LNCAP (cell line): ENCODE results near the gene ZNF423.

Experiments used
- CTCF ChIP-seq: fragments of 450-650 bp; IDR thresholded peaks from 2 replicates; pipeline ENCODE4 v1.5.1; 2017; ENCODE audit warnings: mild to moderate bottlenecking

The ZNF423 gene

GRCh38 chr16:49747654-49748053 is 108.3 kb downstream of the ZNF423 start:
- TF ChIP-seq CTCF, result no peak

GRCh38 chr16:49746545-49746944 is 109.4 kb downstream of the ZNF423 start:
- no peak for TF ChIP-seq CTCF

- TF ChIP-seq CTCF, result no peak
Observed at GRCh38 chr16:49745311-49745747, 110.6 kb downstream of the ZNF423 start.

GRCh38 chr16:49744244-49745220 is 111.4 kb downstream of the ZNF423 start:
- no peak for TF ChIP-seq CTCF

GRCh38 chr16:49743658-49744057 is 112.3 kb downstream of the ZNF423 start:
- no peak for TF ChIP-seq CTCF

GRCh38 chr16:49743203-49743464 is 112.8 kb downstream of the ZNF423 start:
- TF ChIP-seq CTCF, result no peak

- TF ChIP-seq CTCF, result no peak
Observed at GRCh38 chr16:49742428-49743202, 113.3 kb downstream of the ZNF423 start.
